PFSK-1 (cell line): ENCODE data around the gene VGLL3.

Experiments
- POLR2AphosphoS5 ChIP-seq: IDR thresholded peaks from 2 replicates; pipeline ENCODE4 v1.6.1; 2012; ENCODE audit warnings: low read depth, mild to moderate bottlenecking, control low read depth, low read length, moderate library complexity
- SIN3A ChIP-seq: IDR thresholded peaks from 2 replicates; pipeline ENCODE4 v1.6.1; 2012; ENCODE audit warnings: mild to moderate bottlenecking, low read length, moderate library complexity, borderline replicate concordance; ENCODE audit not compliant: insufficient read depth
- TAF1 ChIP-seq: IDR thresholded peaks from 2 replicates; pipeline ENCODE4 v1.6.1; 2012; ENCODE audit warnings: low read length, control low read depth, borderline replicate concordance; ENCODE audit not compliant: insufficient read depth
- TF ChIP-seq, protein P1 (sequence below), 2 experiments: IDR thresholded peaks; 2 replicates each; pipeline versions ENCODE4 v1.6.1 to v1.8.0; 2011 to 2012; ENCODE audit warnings: low read depth in 2 of 2, low read length in 2 of 2, control low read depth in 1 of 2, inconsistent platforms in 1 of 2, mild to moderate bottlenecking in 1 of 2, moderate library complexity in 1 of 2; ENCODE audit not compliant: insufficient read depth in 1 of 2

GRCh38 chr3:87001473-87002098 is 10.6 kb upstream of the VGLL3 start:
- TF ChIP-seq, protein P1, sequence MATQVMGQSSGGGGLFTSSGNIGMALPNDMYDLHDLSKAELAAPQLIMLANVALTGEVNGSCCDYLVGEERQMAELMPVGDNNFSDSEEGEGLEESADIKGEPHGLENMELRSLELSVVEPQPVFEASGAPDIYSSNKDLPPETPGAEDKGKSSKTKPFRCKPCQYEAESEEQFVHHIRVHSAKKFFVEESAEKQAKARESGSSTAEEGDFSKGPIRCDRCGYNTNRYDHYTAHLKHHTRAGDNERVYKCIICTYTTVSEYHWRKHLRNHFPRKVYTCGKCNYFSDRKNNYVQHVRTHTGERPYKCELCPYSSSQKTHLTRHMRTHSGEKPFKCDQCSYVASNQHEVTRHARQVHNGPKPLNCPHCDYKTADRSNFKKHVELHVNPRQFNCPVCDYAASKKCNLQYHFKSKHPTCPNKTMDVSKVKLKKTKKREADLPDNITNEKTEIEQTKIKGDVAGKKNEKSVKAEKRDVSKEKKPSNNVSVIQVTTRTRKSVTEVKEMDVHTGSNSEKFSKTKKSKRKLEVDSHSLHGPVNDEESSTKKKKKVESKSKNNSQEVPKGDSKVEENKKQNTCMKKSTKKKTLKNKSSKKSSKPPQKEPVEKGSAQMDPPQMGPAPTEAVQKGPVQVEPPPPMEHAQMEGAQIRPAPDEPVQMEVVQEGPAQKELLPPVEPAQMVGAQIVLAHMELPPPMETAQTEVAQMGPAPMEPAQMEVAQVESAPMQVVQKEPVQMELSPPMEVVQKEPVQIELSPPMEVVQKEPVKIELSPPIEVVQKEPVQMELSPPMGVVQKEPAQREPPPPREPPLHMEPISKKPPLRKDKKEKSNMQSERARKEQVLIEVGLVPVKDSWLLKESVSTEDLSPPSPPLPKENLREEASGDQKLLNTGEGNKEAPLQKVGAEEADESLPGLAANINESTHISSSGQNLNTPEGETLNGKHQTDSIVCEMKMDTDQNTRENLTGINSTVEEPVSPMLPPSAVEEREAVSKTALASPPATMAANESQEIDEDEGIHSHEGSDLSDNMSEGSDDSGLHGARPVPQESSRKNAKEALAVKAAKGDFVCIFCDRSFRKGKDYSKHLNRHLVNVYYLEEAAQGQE (IDR thresholded peaks at IDR 0.05; ENCODE audit: insufficient read depth in 1 of 2, low read depth in 2 of 2, low read length in 2 of 2) = no peak
- TF ChIP-seq TAF1 = no peak
- no peak for TF ChIP-seq SIN3A
- no peak for TF ChIP-seq POLR2AphosphoS5
